ENCODE measurements around the gene GMIP.

GRCh38 chr19:19633711-19634515, 9.5 kb downstream of the GMIP start:
- TF ChIP-seq RFX5 (IDR thresholded peaks at IDR 0.05; ENCODE audit: low read length) (no peak), CTCF (IDR thresholded peaks at IDR 0.05) (no peak)

Measured in SK-N-SH (cell line).